ENCODE data around the gene TRO.

TRO gene

DNA sequence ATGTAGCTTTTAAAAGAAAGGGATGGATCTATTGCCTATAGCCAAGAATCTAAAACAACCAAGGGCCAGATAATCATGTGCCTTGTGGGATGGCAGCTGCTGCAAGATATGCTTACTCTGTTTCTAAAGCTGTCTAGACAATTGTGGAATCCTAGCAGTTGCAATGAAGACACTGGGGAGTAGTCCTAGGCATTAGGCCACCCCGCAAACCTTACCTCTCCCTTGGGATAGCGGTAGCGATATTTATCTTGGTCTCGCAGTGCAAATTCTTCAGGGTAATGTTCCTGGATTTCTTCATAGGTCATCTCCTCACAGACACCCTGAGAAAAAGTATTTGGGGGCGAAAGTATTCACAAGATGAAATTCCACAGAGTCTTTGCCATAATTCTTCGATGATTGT, 24.6 kb downstream of the TRO start:
- no peak for TF ChIP-seq POLR2A (IDR thresholded peaks at IDR 0.05; ENCODE audit: low read depth, low read length)
- TF ChIP-seq POU2F2 (IDR thresholded peaks at IDR 0.05; ENCODE audit: low read depth, low read length), result no peak
- TF ChIP-seq PAX5 (IDR thresholded peaks at IDR 0.05; ENCODE audit: insufficient read depth, low read length, severe bottlenecking), result no peak
- no peak for TF ChIP-seq TAF1 (IDR thresholded peaks at IDR 0.05; ENCODE audit: low read depth, low read length)
- no peak for TF ChIP-seq SPI1 (IDR thresholded peaks at IDR 0.05; ENCODE audit: low read depth, low read length)
- no peak for TF ChIP-seq POLR2AphosphoS5 (IDR thresholded peaks at IDR 0.05; ENCODE audit: low read depth, low read length)
- DNase-seq (ENCODE audit: insufficient read length, low spot score) (no peak), FAIRE-seq (no peak)

DNA sequence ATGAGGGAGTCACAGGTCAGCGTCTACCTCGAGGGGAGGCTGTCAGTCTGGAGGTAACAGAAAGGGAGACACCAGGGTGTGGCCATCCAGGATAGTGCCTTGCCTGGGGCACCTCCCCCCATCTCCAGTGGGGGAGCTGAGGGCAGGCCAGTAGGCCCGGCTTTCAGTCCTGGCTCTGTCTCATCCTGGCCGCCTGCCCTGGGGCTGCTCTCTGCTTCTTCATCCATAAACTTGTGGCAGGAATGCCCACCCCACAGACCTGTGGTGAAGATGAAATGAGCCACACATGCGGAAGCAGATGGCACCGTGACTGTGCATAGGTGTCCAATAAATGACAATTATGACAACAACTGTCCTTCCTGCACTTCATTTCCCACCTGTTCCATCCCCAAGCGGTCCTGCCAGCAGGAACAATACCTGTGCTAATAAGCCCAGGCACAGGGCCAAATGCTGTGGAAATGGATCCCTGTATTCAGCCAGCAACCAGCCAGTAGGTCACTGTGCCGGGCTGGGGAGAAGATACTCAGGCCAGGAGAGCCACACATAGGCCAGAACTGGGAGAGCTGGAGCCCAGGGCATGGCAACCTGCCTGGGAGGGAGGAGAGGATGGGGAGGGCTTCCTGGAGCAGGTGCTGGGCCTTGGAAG, 30.2 kb downstream of the TRO start:
- no peak for FAIRE-seq
- TF ChIP-seq PAX5 (IDR thresholded peaks at IDR 0.05; ENCODE audit: insufficient read depth, low read length, severe bottlenecking) (no peak), POLR2A (IDR thresholded peaks at IDR 0.05; ENCODE audit: low read depth, low read length) (no peak), POU2F2 (IDR thresholded peaks at IDR 0.05; ENCODE audit: low read depth, low read length) (no peak), POLR2AphosphoS5 (IDR thresholded peaks at IDR 0.05; ENCODE audit: low read depth, low read length) (no peak), SPI1 (IDR thresholded peaks at IDR 0.05; ENCODE audit: low read depth, low read length) (no peak), TAF1 (IDR thresholded peaks at IDR 0.05; ENCODE audit: low read depth, low read length) (no peak)
- no peak for DNase-seq (ENCODE audit: insufficient read length, low spot score)

DNA sequence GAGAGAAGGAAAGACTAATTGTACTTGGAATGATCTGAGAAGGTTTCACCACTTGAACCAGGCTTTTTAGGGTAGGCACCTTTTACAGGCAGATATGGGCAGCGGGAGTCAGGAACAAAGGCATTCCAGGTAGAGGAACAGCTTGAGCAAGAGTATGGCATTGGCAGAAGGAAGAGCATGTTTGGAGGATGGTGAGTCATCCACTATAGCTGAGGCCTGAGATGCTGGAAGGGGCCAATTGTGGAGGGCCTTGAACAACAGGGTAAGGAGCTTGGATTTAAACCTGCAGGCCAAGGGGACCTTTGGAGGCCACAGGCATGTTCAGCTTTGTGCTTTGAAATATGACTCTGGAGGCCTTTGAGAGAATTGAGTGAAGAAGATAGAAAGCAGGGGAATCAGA, 41.1 kb downstream of the TRO start:
- FAIRE-seq, result no peak
- TF ChIP-seq PAX5 (IDR thresholded peaks at IDR 0.05; ENCODE audit: insufficient read depth, low read length, severe bottlenecking) (no peak), SPI1 (IDR thresholded peaks at IDR 0.05; ENCODE audit: low read depth, low read length) (no peak), POLR2AphosphoS5 (IDR thresholded peaks at IDR 0.05; ENCODE audit: low read depth, low read length) (no peak), TAF1 (IDR thresholded peaks at IDR 0.05; ENCODE audit: low read depth, low read length) (no peak), POU2F2 (IDR thresholded peaks at IDR 0.05; ENCODE audit: low read depth, low read length) (no peak)
- DNase-seq (ENCODE audit: insufficient read length, low spot score), result no peak

DNA sequence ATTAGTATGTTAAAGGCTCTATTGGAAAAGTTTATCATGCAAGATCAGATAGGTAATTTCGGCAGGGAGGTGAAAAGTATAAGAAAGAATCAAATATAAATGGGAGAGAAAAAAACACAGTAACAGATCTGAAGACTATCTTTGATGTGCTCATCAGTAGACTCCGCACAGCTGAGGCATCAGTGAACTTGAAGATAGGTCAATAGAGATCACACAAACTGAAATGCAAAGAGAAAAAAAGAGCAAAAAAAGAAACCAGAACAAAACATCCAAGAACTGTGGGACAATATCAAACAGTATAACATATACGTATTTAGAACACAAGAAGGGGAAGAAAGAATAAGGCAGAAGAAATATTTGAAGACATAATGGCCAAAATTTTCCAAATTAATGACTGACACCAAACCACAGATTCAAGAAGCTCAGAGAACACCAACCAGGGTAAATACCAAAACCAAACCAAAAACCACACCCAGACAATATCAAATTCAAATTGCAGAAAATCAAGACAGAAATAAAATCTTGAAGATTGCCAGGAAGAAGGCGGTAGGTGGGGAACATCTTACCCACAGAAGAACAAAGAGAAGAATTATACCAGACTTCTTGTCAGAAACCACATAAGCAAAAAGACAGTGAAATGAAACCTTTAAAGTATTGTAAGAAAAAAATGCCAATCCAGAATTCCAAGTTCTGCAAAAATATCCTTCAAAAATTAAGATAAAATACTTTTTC, 44.3 kb downstream of the TRO start:
- DNase-seq (ENCODE audit: insufficient read length, low spot score), result no peak
- no peak for FAIRE-seq
- TF ChIP-seq POLR2A (IDR thresholded peaks at IDR 0.05; ENCODE audit: low read depth, low read length), result no peak
- TF ChIP-seq TAF1 (IDR thresholded peaks at IDR 0.05; ENCODE audit: low read depth, low read length), result no peak
- no peak for TF ChIP-seq POU2F2 (IDR thresholded peaks at IDR 0.05; ENCODE audit: low read depth, low read length)
- TF ChIP-seq POLR2AphosphoS5 (IDR thresholded peaks at IDR 0.05; ENCODE audit: low read depth, low read length), result no peak
- no peak for TF ChIP-seq SPI1 (IDR thresholded peaks at IDR 0.05; ENCODE audit: low read depth, low read length)
- TF ChIP-seq PAX5 (IDR thresholded peaks at IDR 0.05; ENCODE audit: insufficient read depth, low read length, severe bottlenecking), result no peak

DNA sequence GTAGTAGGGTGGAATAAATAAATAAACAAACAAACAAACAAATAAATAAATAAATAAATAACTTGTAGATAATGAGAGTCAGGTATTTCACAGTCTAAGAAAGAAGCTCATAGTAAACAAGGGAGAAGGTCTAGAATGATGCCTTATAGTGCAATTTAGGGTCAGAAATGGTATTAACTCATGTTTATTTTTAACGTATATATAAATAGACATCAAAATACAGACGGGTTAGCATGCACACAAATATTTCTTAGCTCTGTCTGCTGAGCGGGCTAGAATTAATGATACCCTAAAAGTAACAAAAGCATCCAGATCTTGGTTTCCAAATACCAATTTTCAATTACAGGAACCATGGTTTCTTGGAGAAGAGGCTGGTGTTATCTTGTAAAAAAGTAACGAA, 56.8 kb downstream of the TRO start:
- FAIRE-seq, result no peak
- no peak for DNase-seq (ENCODE audit: insufficient read length, low spot score)
- TF ChIP-seq SPI1 (IDR thresholded peaks at IDR 0.05; ENCODE audit: low read depth, low read length) (no peak), POLR2AphosphoS5 (IDR thresholded peaks at IDR 0.05; ENCODE audit: low read depth, low read length) (no peak), POU2F2 (IDR thresholded peaks at IDR 0.05; ENCODE audit: low read depth, low read length) (no peak), TAF1 (IDR thresholded peaks at IDR 0.05; ENCODE audit: low read depth, low read length) (no peak), POLR2A (IDR thresholded peaks at IDR 0.05; ENCODE audit: low read depth, low read length) (no peak), PAX5 (IDR thresholded peaks at IDR 0.05; ENCODE audit: insufficient read depth, low read length, severe bottlenecking) (no peak)

DNA sequence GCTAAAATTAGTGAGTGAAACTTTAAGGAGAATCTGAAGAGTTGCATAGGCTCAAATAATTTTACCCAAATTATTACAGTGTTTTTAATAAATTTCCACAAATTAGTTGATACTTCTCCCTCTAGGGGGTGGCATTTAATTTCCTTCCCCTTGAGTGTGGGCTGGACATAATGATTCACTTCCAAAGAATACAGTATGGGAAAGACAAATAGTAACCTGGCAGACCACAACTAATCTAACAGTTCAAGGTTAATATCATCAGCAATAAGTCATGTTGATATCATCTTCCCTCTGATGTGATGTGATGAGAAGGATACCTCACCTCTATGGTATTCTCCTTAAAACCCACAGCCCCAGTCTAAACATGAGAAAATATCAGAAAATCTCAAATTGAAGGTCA, 57.8 kb downstream of the TRO start:
- FAIRE-seq (no peak), DNase-seq (ENCODE audit: insufficient read length, low spot score) (no peak)
- TF ChIP-seq PAX5 (IDR thresholded peaks at IDR 0.05; ENCODE audit: insufficient read depth, low read length, severe bottlenecking) (no peak), POU2F2 (IDR thresholded peaks at IDR 0.05; ENCODE audit: low read depth, low read length) (no peak), POLR2A (IDR thresholded peaks at IDR 0.05; ENCODE audit: low read depth, low read length) (no peak), SPI1 (IDR thresholded peaks at IDR 0.05; ENCODE audit: low read depth, low read length) (no peak), TAF1 (IDR thresholded peaks at IDR 0.05; ENCODE audit: low read depth, low read length) (no peak), POLR2AphosphoS5 (IDR thresholded peaks at IDR 0.05; ENCODE audit: low read depth, low read length) (no peak)

DNA sequence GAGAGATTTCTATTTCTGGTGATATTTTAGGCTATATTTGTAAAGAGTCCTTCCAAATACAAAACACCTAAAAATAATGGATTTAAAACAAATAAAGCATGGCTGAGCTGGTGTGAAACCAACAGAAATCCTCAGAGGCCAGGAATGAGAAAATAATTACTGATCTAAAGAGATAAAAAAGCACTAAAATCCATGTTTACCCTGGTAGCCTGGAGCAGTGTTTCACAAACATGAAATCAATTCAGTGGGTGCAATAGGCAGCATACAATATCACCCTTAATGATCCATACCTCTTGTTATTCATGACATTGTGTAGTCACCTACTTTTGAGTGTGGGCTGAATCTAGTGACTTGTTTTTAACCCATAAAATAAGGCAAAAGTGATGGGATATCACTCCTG, 58.8 kb downstream of the TRO start:
- no peak for TF ChIP-seq POLR2AphosphoS5 (IDR thresholded peaks at IDR 0.05; ENCODE audit: low read depth, low read length)
- no peak for TF ChIP-seq TAF1 (IDR thresholded peaks at IDR 0.05; ENCODE audit: low read depth, low read length)
- no peak for TF ChIP-seq SPI1 (IDR thresholded peaks at IDR 0.05; ENCODE audit: low read depth, low read length)
- no peak for TF ChIP-seq PAX5 (IDR thresholded peaks at IDR 0.05; ENCODE audit: insufficient read depth, low read length, severe bottlenecking)
- no peak for TF ChIP-seq POLR2A (IDR thresholded peaks at IDR 0.05; ENCODE audit: low read depth, low read length)
- no peak for TF ChIP-seq POU2F2 (IDR thresholded peaks at IDR 0.05; ENCODE audit: low read depth, low read length)
- DNase-seq (ENCODE audit: insufficient read length, low spot score) (no peak), FAIRE-seq (no peak)

DNA sequence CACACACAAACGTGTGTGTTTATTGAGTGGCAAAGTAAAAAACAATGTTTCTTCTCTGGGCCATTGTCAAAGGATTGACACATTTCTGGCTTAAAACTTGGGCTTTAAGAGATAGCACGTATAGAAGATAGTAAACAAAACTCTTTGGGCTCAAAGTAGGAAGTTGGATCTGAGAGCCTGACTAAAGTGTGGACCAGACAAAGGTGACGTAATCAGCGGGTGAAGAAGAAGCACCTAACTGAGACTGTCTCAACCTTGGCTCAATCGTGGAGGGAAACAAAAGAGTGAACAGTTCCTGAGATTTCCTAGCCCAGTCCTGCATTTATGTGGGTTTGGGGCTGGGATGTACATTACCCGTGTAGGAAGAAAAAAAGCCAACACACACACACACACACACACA, 59.7 kb downstream of the TRO start:
- DNase-seq (ENCODE audit: insufficient read length, low spot score), result no peak
- TF ChIP-seq TAF1 (IDR thresholded peaks at IDR 0.05; ENCODE audit: low read depth, low read length) (no peak), POLR2A (IDR thresholded peaks at IDR 0.05; ENCODE audit: low read depth, low read length) (no peak), POLR2AphosphoS5 (IDR thresholded peaks at IDR 0.05; ENCODE audit: low read depth, low read length) (no peak), PAX5 (IDR thresholded peaks at IDR 0.05; ENCODE audit: insufficient read depth, low read length, severe bottlenecking) (no peak), POU2F2 (IDR thresholded peaks at IDR 0.05; ENCODE audit: low read depth, low read length) (no peak), SPI1 (IDR thresholded peaks at IDR 0.05; ENCODE audit: low read depth, low read length) (no peak)
- FAIRE-seq, result no peak
